ENCODE measurements around the gene CYS1. TPM values are rescaled to one million over a fixed set of nuclear protein-coding genes. Genes with fewer than 3 reads are reported as not detected.

Gene CYS1
- polyA plus RNA-seq, 1 donor from 2014 or later, result not detected

GRCh38 chr2:10091182-10091888, 11.1 kb upstream of the CYS1 start:
- Histone ChIP-seq H3K9me3 (ENCODE audit: low read length) (no peaks in the 10 kb centered on the region), H4K20me1 (ENCODE audit: insufficient read depth) (no peaks in the 10 kb centered on the region), H3K4me2 (ENCODE audit: low read length) (no peak overlapping the region), H3K27me3 (ENCODE audit: insufficient read depth, low read depth, low read length) (no peaks in the 10 kb centered on the region), H3K79me2 (replicated peaks; ENCODE audit: insufficient read depth, low read length) (no peaks in the 10 kb centered on the region), H3K9ac (ENCODE audit: low read length) (no peak overlapping the region), H2AFZ (ENCODE audit: low read depth, low read length) (no peak overlapping the region), H3K9me2 (ENCODE audit: insufficient read depth, low read length) (no peaks in the 10 kb centered on the region), H3K27ac (ENCODE audit: low read length) (no peak overlapping the region), H3F3A (ENCODE audit: insufficient read depth, low read length, poor library complexity, severe bottlenecking) (no peaks in the 10 kb centered on the region), H3K36me3 (ENCODE audit: insufficient read depth, low read length) (no peaks in the 10 kb centered on the region), H3K4me3 (ENCODE audit: low read length) (no peak overlapping the region)
- TF ChIP-seq EP300 (conservative IDR thresholded peaks at IDR 0.05; ENCODE audit: poor library complexity, severe bottlenecking), result no peak

- H3K27me3 ChIP-seq (ENCODE audit: insufficient read depth, low read depth, low read length), result no peaks in the 10 kb centered on the region
- no peaks in the 10 kb centered on the region for H3K9me3 ChIP-seq (ENCODE audit: low read length)
- no peaks in the 10 kb centered on the region for H3K79me2 ChIP-seq (replicated peaks; ENCODE audit: insufficient read depth, low read length)
- H3K27ac ChIP-seq (ENCODE audit: low read length), result no peak overlapping the region
- no peaks in the 10 kb centered on the region for H3K9me2 ChIP-seq (ENCODE audit: insufficient read depth, low read length)
- H3K36me3 ChIP-seq (ENCODE audit: insufficient read depth, low read length), result no peaks in the 10 kb centered on the region
- no peak overlapping the region for H3K9ac ChIP-seq (ENCODE audit: low read length)
- TF ChIP-seq TAF1 (IDR thresholded peaks at IDR 0.05; ENCODE audit: low read depth), result no peak
- no peak for TF ChIP-seq MXI1 (conservative IDR thresholded peaks at IDR 0.05; ENCODE audit: poor library complexity, severe bottlenecking)
- H2AFZ ChIP-seq (ENCODE audit: low read depth, low read length), result no peak overlapping the region
- H4K20me1 ChIP-seq (ENCODE audit: insufficient read depth), result no peaks in the 10 kb centered on the region
- no peak overlapping the region for H3K4me2 ChIP-seq (ENCODE audit: low read length)
- H3K4me3 ChIP-seq (ENCODE audit: low read length), result no peak overlapping the region
- H3F3A ChIP-seq (ENCODE audit: insufficient read depth, low read length, poor library complexity, severe bottlenecking), result no peaks in the 10 kb centered on the region
Measured at GRCh38 chr2:10089565-10090190, 9.5 kb upstream of the CYS1 start.

GRCh38 chr2:10087360-10087759, 7.1 kb upstream of the CYS1 start:
- no peaks in the 10 kb centered on the region for H3F3A ChIP-seq (ENCODE audit: insufficient read depth, low read length, poor library complexity, severe bottlenecking)
- no peak overlapping the region for H3K27ac ChIP-seq (ENCODE audit: low read length)
- TF ChIP-seq TAF1 (IDR thresholded peaks at IDR 0.05; ENCODE audit: low read depth) (no peak), EZH2 (IDR thresholded peaks at IDR 0.05; ENCODE audit: borderline replicate concordance, insufficient read depth, low read length, poor library complexity, severe bottlenecking) (no peak), MXI1 (conservative IDR thresholded peaks at IDR 0.05; ENCODE audit: poor library complexity, severe bottlenecking) (no peak)
- H3K9ac ChIP-seq (ENCODE audit: low read length), result no peak overlapping the region
- no peaks in the 10 kb centered on the region for H3K36me3 ChIP-seq (ENCODE audit: insufficient read depth, low read length)
- peaks cover 5% of the 10 kb centered on the region for H3K27me3 ChIP-seq (ENCODE audit: insufficient read depth, low read depth, low read length)
- no peak overlapping the region for H3K4me2 ChIP-seq (ENCODE audit: low read length)
- no peak overlapping the region for H3K4me3 ChIP-seq (ENCODE audit: low read length)
- H3K9me2 ChIP-seq (ENCODE audit: insufficient read depth, low read length), result no peaks in the 10 kb centered on the region
- H3K9me3 ChIP-seq (ENCODE audit: low read length), result no peaks in the 10 kb centered on the region
- no peaks in the 10 kb centered on the region for H4K20me1 ChIP-seq (ENCODE audit: insufficient read depth)
- no peak overlapping the region for H2AFZ ChIP-seq (ENCODE audit: low read depth, low read length)
- no peaks in the 10 kb centered on the region for H3K79me2 ChIP-seq (replicated peaks; ENCODE audit: insufficient read depth, low read length)

- Histone ChIP-seq H4K20me1 (ENCODE audit: insufficient read depth) (no peaks in the 10 kb centered on the region), H3K79me2 (replicated peaks; ENCODE audit: insufficient read depth, low read length) (no peaks in the 10 kb centered on the region), H3K36me3 (ENCODE audit: insufficient read depth, low read length) (no peaks in the 10 kb centered on the region), H3K27ac (ENCODE audit: low read length) (no peak overlapping the region), H3K9me2 (ENCODE audit: insufficient read depth, low read length) (no peaks in the 10 kb centered on the region), H3K27me3 (ENCODE audit: insufficient read depth, low read depth, low read length) (peaks cover 9% of the 10 kb centered on the region), H3K4me3 (ENCODE audit: low read length) (no peak overlapping the region), H3F3A (ENCODE audit: insufficient read depth, low read length, poor library complexity, severe bottlenecking) (no peaks in the 10 kb centered on the region), H2AFZ (ENCODE audit: low read depth, low read length) (no peak overlapping the region), H3K4me2 (ENCODE audit: low read length) (no peak overlapping the region), H3K9ac (ENCODE audit: low read length) (no peak overlapping the region), H3K9me3 (ENCODE audit: low read length) (no peaks in the 10 kb centered on the region)
- TF ChIP-seq MXI1 (conservative IDR thresholded peaks at IDR 0.05; ENCODE audit: poor library complexity, severe bottlenecking), result no peak
- no peak for TF ChIP-seq RAD21 (conservative IDR thresholded peaks at IDR 0.05)
- TF ChIP-seq EZH2 (IDR thresholded peaks at IDR 0.05; ENCODE audit: borderline replicate concordance, insufficient read depth, low read length, poor library complexity, severe bottlenecking), result no peak
- TF ChIP-seq POLR2AphosphoS5 (IDR thresholded peaks at IDR 0.05), result no peak
- no peak for TF ChIP-seq SMC3 (conservative IDR thresholded peaks at IDR 0.05; ENCODE audit: poor library complexity)
- no peak for TF ChIP-seq REST (IDR thresholded peaks at IDR 0.05; ENCODE audit: borderline replicate concordance)
- no peak for TF ChIP-seq TAF1 (IDR thresholded peaks at IDR 0.05; ENCODE audit: low read depth)
- TF ChIP-seq CTCF (IDR thresholded peaks at IDR 0.05; ENCODE audit: poor library complexity, severe bottlenecking), result no peak
- TF ChIP-seq EP300 (conservative IDR thresholded peaks at IDR 0.05; ENCODE audit: poor library complexity, severe bottlenecking), result no peak
Measured at GRCh38 chr2:10086950-10087349, 6.7 kb upstream of the CYS1 start.

Measured in neural cell (in vitro differentiated cells).